ENCODE results near the gene MAGI2. TPM values are rescaled to one million over a fixed set of nuclear protein-coding genes. Genes with fewer than 3 reads are reported as not detected.
A peak's percentile ranks its signal among the peaks of the same experiment; 100 is the strongest.

MAGI2 gene
- total RNA-seq, 2 experiments from 2014 or later: 0.09 to 0.19 TPM

GRCh38 chr7:77991656-77992055 lies 1461.8 kb downstream of the MAGI2 start:
- no peak for ATAC-seq
- Mint-ChIP-seq H3K4me3 (no peak overlapping the region), H3K36me3 (no peaks in the 10 kb centered on the region), H3K4me1 (no peaks in the 10 kb centered on the region), H3K27ac (no peak overlapping the region), H3K9me3 (ENCODE audit: low read depth) (no peaks in the 10 kb centered on the region), H3K27me3 (peaks cover 17% of the 10 kb centered on the region)
- CTCF ChIA-PET: no interaction called here
- DNase-seq: no peak

DNA sequence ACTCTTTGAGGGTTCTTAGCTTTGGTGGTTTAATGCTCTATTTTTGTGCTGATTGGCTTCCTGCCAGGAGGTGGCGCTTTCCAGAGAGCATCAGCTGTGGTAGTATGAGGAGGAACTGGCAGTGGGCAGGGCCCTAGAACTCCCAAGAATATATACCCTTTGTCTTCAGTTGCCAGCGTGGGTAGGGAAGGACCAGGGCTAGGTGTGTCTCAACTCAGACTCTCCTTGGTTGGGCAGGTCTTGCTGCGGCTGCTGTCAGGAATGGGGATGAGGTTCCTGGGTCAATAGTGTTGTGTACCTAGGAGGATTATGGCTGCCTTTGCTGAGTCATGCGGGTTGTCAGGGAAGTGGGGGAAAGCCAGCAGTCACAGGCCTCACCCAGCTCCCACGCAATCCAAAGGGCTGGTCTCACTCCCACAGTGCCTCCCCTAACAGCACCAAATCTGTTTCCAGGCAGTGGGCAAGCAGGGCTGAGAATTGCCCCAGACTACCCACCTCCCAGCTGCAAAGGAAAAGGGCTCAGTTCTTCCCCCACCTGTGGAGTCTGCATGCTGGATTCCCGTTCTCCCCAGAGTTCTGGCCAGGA lies 1463.4 kb downstream of the MAGI2 start:
- no peaks in the 10 kb centered on the region for H3K9me3 Mint-ChIP-seq (ENCODE audit: low read depth)
- peaks cover 17% of the 10 kb centered on the region for H3K27me3 Mint-ChIP-seq
- ATAC-seq: no peak
- no peaks in the 10 kb centered on the region for H3K4me1 Mint-ChIP-seq
- H3K4me3 Mint-ChIP-seq: no peak overlapping the region
- no peak overlapping the region for H3K27ac Mint-ChIP-seq
- H3K36me3 Mint-ChIP-seq: no peaks in the 10 kb centered on the region
- no peak for DNase-seq
- CTCF ChIA-PET: interaction anchor here (1.1 to 1.2 kb wide), 2 partner anchors 15 to 19 kb away, joined by 3 read pairs; no protein-coding TSS in a partner anchor

DNA sequence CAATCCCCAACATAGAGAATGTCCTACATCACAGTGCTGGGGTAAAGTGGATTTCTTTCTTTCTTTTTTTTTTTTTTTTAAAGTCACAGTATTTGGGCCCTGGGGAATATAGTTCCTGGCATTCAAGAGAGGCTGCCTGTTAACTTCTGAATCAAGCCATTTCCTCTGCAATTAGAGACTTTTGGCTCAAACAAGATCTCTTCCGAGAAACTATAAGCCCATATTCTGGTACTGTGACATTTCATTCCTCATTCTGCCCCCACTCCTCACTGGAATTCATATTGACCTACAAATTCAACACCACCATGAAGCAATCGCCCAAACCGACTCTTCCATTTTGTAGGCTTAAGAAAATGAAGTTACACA lies 1467.5 kb downstream of the MAGI2 start:
- DNase-seq (no peak), ATAC-seq (no peak)
- Mint-ChIP-seq H3K4me1 (peaks cover 14% of the 10 kb centered on the region), H3K27me3 (peaks cover 14% of the 10 kb centered on the region), H3K9me3 (ENCODE audit: low read depth) (no peaks in the 10 kb centered on the region), H3K27ac (no peak overlapping the region), H3K4me3 (no peak overlapping the region), H3K36me3 (no peaks in the 10 kb centered on the region)
- CTCF ChIA-PET: no interaction called here

GRCh38 chr7:77985232-77985973 lies 1468.1 kb downstream of the MAGI2 start:
- CTCF ChIA-PET: no interaction called here
- no peak for DNase-seq
- Mint-ChIP-seq H3K4me1 (peaks cover 14% of the 10 kb centered on the region), H3K9me3 (ENCODE audit: low read depth) (no peaks in the 10 kb centered on the region), H3K27ac (no peak overlapping the region), H3K36me3 (no peaks in the 10 kb centered on the region), H3K27me3 (peaks cover 19% of the 10 kb centered on the region), H3K4me3 (no peak overlapping the region)
- no peak for ATAC-seq

- H3K27me3 Mint-ChIP-seq: peaks cover 21% of the 10 kb centered on the region
- DNase-seq (no peak), ATAC-seq (no peak)
- H3K36me3 Mint-ChIP-seq: no peaks in the 10 kb centered on the region
- CTCF ChIA-PET: no interaction called here
- H3K9me3 Mint-ChIP-seq (ENCODE audit: low read depth): no peaks in the 10 kb centered on the region
- H3K27ac Mint-ChIP-seq: no peak overlapping the region
- H3K4me3 Mint-ChIP-seq: no peak overlapping the region
- H3K4me1 Mint-ChIP-seq: peaks cover 14% of the 10 kb centered on the region
These were observed 1469.5 kb downstream of the MAGI2 start for GRCh38 chr7:77983973-77984372.

- Mint-ChIP-seq H3K27me3 (peaks cover 21% of the 10 kb centered on the region), H3K9me3 (ENCODE audit: low read depth) (no peaks in the 10 kb centered on the region), H3K27ac (no peak overlapping the region), H3K36me3 (no peaks in the 10 kb centered on the region), H3K4me1 (peaks cover 14% of the 10 kb centered on the region), H3K4me3 (peak overlapping the region; percentile 15)
- peak; percentile 70 for DNase-seq
- CTCF ChIA-PET: no interaction called here
- peak; percentile 87 for ATAC-seq
These were observed 1470.4 kb downstream of the MAGI2 start for GRCh38 chr7:77982926-77983550.

DNA sequence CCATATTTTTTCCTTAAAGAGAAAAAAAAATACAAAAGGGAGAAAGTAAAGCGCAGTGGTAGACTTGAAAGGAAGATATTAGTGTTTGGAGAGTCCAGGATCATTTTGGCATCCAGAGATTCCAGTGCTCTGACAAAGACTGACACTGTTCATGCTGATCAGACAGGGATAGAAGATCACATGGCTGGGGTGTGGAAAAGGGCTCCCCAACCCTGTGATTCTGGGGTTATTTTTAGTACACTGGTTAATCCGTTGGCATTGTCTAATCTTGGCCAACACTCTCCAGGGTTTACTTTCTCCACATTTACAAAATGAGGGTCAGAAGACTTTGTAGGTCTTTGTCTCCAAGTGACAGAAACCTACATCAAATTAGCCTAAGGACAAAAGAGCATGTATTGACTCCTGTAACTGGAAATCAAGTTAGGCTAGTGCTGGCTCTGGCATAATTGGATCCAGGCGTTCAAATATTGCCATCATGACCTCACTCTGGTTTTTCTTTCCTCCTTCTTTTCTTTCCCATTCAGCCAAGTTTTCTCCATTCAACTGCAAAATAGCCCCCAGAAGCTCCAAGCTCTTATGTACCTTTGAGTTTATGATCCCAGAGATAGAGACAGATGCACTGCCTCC lies 1473.3 kb downstream of the MAGI2 start:
- peaks cover 18% of the 10 kb centered on the region for H3K27me3 Mint-ChIP-seq
- H3K27ac Mint-ChIP-seq: no peak overlapping the region
- DNase-seq: no peak
- no peak overlapping the region for H3K4me3 Mint-ChIP-seq
- ATAC-seq: no peak
- H3K4me1 Mint-ChIP-seq: peaks cover 15% of the 10 kb centered on the region
- CTCF ChIA-PET: no interaction called here
- no peaks in the 10 kb centered on the region for H3K9me3 Mint-ChIP-seq (ENCODE audit: low read depth)
- no peaks in the 10 kb centered on the region for H3K36me3 Mint-ChIP-seq

DNA sequence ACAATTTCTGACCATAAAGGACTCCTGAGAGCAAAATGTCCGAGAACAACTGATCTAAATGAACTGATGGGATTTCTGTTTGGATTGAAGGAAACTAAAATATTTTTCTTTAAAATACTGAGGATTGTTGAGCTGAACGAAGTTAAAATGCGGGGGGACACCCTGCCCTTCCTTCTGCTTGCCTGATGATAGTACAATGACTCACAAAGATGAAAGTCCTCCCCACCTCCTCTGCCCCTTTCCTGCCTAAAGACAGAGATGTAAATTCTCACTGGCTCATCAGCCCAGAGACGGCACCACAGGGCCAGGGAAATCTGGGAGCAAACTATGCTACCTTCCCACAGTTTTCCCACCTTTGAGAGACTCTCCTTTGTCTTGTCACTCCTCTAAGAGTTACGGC lies 1474.2 kb downstream of the MAGI2 start:
- Mint-ChIP-seq H3K4me3 (no peak overlapping the region), H3K27me3 (peaks cover 18% of the 10 kb centered on the region), H3K9me3 (ENCODE audit: low read depth) (no peaks in the 10 kb centered on the region), H3K36me3 (no peaks in the 10 kb centered on the region), H3K27ac (no peak overlapping the region), H3K4me1 (peaks cover 15% of the 10 kb centered on the region)
- no peak for DNase-seq
- CTCF ChIA-PET: no interaction called here
- no peak for ATAC-seq

DNA sequence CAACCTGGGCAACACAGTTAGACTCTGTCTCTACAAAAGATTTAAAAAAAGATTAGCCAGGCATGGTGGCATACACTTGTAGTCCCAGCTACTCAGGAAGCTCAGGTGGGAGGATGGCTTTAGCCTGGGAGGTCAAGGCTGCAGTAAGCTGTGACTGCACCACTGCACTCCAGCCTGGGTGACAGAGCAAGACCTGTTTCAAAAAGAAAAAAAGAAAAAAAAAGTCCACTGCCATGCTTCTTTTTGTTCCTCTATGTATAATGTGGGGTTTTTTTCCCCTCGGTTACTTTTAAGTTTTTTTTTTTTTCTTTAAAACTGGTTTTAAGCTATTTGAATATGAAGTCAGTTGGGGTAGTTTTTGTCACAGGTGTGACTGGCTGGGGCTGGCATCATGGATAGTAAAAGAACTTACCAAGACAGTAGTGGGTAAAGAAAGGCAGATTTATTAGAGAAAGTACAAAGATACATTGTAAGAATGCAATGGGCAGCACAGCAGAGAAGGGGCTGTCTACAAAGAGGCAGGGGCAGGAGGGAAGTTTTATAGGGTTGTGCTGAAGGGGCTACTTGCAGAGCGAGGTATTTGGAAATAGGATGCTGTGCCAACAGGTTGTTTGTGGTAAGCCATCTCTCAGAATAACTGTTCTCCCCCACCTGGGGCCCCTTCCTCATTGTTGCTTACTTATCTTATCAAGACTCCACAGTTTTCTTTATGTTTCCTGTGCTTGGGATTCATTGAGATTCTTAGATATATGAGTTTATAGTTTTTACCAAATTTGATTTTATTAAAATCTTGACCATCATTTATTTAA lies 1477.6 kb downstream of the MAGI2 start:
- H3K27ac Mint-ChIP-seq: no peak overlapping the region
- H3K36me3 Mint-ChIP-seq: no peaks in the 10 kb centered on the region
- ATAC-seq (no peak), DNase-seq (no peak)
- H3K4me3 Mint-ChIP-seq: no peak overlapping the region
- no peaks in the 10 kb centered on the region for H3K9me3 Mint-ChIP-seq (ENCODE audit: low read depth)
- peaks cover 1% of the 10 kb centered on the region for H3K4me1 Mint-ChIP-seq
- peaks cover 9% of the 10 kb centered on the region for H3K27me3 Mint-ChIP-seq
- CTCF ChIA-PET: interaction anchor here (0.6 kb wide), 1 partner anchor 85 kb away, joined by 3 read pairs; no protein-coding TSS in a partner anchor

DNA sequence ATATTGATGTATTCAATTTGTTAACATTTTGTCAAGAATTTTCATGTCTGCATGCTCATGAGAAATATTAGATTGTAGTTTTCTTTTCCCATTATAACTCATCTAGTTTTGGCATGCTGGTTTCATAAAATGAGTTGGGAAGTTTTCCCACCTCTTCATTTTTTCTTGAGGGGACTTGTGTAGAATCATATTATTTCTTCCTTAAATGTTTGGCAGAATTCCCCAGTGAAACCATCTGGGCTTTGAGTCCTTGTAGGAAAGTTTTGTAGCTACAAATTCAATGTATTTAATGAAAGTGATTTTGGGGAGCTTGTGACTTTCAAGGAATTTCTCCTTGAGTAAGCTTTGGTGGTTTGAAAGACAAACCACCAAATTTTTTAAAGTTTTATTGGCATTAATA lies 1481.7 kb downstream of the MAGI2 start:
- Mint-ChIP-seq H3K27ac (no peak overlapping the region), H3K27me3 (no peaks in the 10 kb centered on the region), H3K4me1 (peaks cover 1% of the 10 kb centered on the region), H3K36me3 (no peaks in the 10 kb centered on the region), H3K9me3 (ENCODE audit: low read depth) (no peaks in the 10 kb centered on the region), H3K4me3 (no peak overlapping the region)
- no peak for ATAC-seq
- DNase-seq: no peak
- CTCF ChIA-PET: interaction anchor here (0.7 to 1.6 kb wide), 2 partner anchors 8 to 10 kb away, joined by 3 read pairs; no protein-coding TSS in a partner anchor

DNA sequence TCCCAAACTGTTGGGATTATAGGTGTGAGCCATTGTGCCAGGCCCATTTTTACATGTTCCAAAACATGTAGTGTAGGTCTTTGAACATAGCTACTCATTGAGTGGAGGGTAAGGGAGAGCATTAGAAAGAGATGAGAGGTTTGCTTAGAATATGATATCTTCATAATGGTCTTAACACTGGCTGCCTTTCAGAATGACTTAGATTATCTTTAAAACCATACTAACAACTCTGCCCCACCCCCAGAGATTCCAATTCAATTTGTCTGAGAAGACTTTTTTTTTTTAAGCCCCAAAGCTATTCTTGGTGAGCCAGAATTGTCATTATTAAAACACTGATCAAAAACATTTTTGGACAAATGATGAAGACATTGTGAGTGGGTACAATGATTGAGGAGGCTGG lies 1486.0 kb downstream of the MAGI2 start:
- no peak overlapping the region for H3K27ac Mint-ChIP-seq
- ATAC-seq (no peak), DNase-seq (no peak)
- CTCF ChIA-PET: no interaction called here
- no peak overlapping the region for H3K4me3 Mint-ChIP-seq
- no peaks in the 10 kb centered on the region for H3K4me1 Mint-ChIP-seq
- no peaks in the 10 kb centered on the region for H3K36me3 Mint-ChIP-seq
- H3K27me3 Mint-ChIP-seq: no peaks in the 10 kb centered on the region
- H3K9me3 Mint-ChIP-seq (ENCODE audit: low read depth): no peaks in the 10 kb centered on the region

All from activated CD8-positive, alpha-beta memory T cell treated with anti-CD3 and anti-CD28 coated beads, Interleukin-2, amount 10 ng/mL, durations not matched to agents 7 days and 5 days (primary cell).